B cell (primary cell): ENCODE results near the gene DHTKD1. TPM values are rescaled to one million over a fixed set of nuclear protein-coding genes. Genes with fewer than 3 reads are reported as not detected.

Experiments
- ATAC-seq: fragments of 200-7000 bp; cut with Tn5 transposase; one replicate; pipeline ENCODE4 v1.10.0; 2021; ENCODE audit warnings: low read depth, mild to moderate bottlenecking, moderate number of reproducible peaks, moderate library complexity
- CTCF ChIA-PET: fragments of 350-600 bp; sonication (Branson Sonifier 250); formaldehyde crosslinking; loops from one replicate; lab custom pipeline; 2021; ENCODE audit warnings: antibody characterized with exemption, inconsistent platforms; lab: Charles Lee
- POLR2A ChIA-PET: fragments of 350-600 bp; sonication (Branson Sonifier 250); formaldehyde crosslinking; loops from one replicate; lab custom pipeline; 2021; ENCODE audit warnings: antibody characterized with exemption; lab: Charles Lee
- DNase-seq: peaks from one replicate; pipeline ENCODE4 v3.0.0; 2013
- H2AFZ ChIP-seq: 2 replicates; pipeline ENCODE4 v1.6.1; 2012; ENCODE audit warnings: mild to moderate bottlenecking, low read depth, low read length; ENCODE audit not compliant: insufficient read depth, poor library complexity, severe bottlenecking
- H3K27ac ChIP-seq, 2 donors: 1 replicate in 1 of 2; 2 replicates in 1 of 2; pipeline ENCODE4 v1.5.1; 2012 to 2013; ENCODE audit warnings: low read length in 2 of 2, mild to moderate bottlenecking in 2 of 2, moderate library complexity in 1 of 2
- H3K27me3 ChIP-seq, 4 experiments: fragments of 200-600 bp in 1 of 4; sonication (generic) in 1 of 4; replicated peaks in 1 of 4; 1 replicate in 2 of 4; 2 replicates in 2 of 4; pipeline versions ENCODE4 v1.6.1 to v1.7.0; 2013 to 2016; ENCODE audit warnings: low read length in 3 of 4, mild to moderate bottlenecking in 2 of 4, mixed read lengths in 1 of 4, moderate library complexity in 1 of 4; ENCODE audit not compliant: insufficient read depth in 4 of 4, control insufficient read depth in 3 of 4; ENCODE audit errors: control extremely low read depth in 1 of 4
- H3K36me3 ChIP-seq, 2 experiments: replicated peaks in 1 of 2; 1 replicate in 1 of 2; 2 replicates in 1 of 2; pipeline versions ENCODE4 v1.6.1 to v1.7.1; 2013; ENCODE audit warnings: low read length in 1 of 2; ENCODE audit not compliant: insufficient read depth in 2 of 2, control insufficient read depth in 1 of 2; ENCODE audit errors: control extremely low read depth in 1 of 2, extremely low read depth in 1 of 2
- H3K4me1 ChIP-seq, 2 donors: fragments of 200-600 bp in 1 of 2; sonication (generic) in 1 of 2; 1 replicate in 1 of 2; 2 replicates in 1 of 2; pipeline versions ENCODE4 v1.5.1 to v1.6.1; 2013 to 2017; ENCODE audit warnings: low read length in 2 of 2; ENCODE audit not compliant: control insufficient read depth in 2 of 2, insufficient read depth in 2 of 2
- H3K4me2 ChIP-seq: replicated peaks from 2 replicates; pipeline ENCODE3; 2012; ENCODE audit warnings: mild to moderate bottlenecking, low read depth, low read length; ENCODE audit not compliant: poor library complexity, severe bottlenecking
- H3K4me3 ChIP-seq, 5 experiments: fragments of 200-600 bp in 1 of 5; sonication (generic) in 1 of 5; 1 replicate in 3 of 5; 2 replicates in 2 of 5; pipeline versions ENCODE4 v1.5.1 to v1.7.0; 2011 to 2016; ENCODE audit warnings: low read length in 4 of 5, mild to moderate bottlenecking in 4 of 5, low read depth in 2 of 5, control low read depth in 1 of 5, moderate library complexity in 1 of 5; ENCODE audit not compliant: insufficient read depth in 1 of 5; ENCODE audit errors: control extremely low read depth in 1 of 5, extremely low read depth in 1 of 5
- H3K79me2 ChIP-seq: fragments of 200-600 bp; sonication (generic); one replicate; pipeline ENCODE4 v1.6.0; 2016; ENCODE audit warnings: low read length; ENCODE audit not compliant: control insufficient read depth, insufficient read depth
- H3K9ac ChIP-seq: fragments of 200-600 bp; sonication (generic); 2 replicates; pipeline ENCODE4 v1.6.1; 2017; ENCODE audit warnings: mild to moderate bottlenecking, low read length, moderate library complexity
- H3K9me3 ChIP-seq, 3 donors: one replicate each; pipeline versions ENCODE4 v1.6.1 to v1.7.1; 2013; ENCODE audit warnings: low read length in 2 of 3; ENCODE audit not compliant: control insufficient read depth in 2 of 3, insufficient read depth in 1 of 3; ENCODE audit errors: control extremely low read depth in 1 of 3
- H4K20me1 ChIP-seq: 2 replicates; pipeline ENCODE4 v1.6.0; 2012; ENCODE audit warnings: mild to moderate bottlenecking, low read length; ENCODE audit not compliant: insufficient read depth, control insufficient read depth, poor library complexity, severe bottlenecking
- H3K27ac Mint-ChIP-seq: one replicate; pipeline ENCODE4 v1.8.0; 2021; ENCODE audit warnings: mixed read lengths
- H3K27me3 Mint-ChIP-seq: one replicate; pipeline ENCODE4 v1.8.0; 2021; ENCODE audit warnings: mixed read lengths
- H3K4me1 Mint-ChIP-seq: one replicate; pipeline ENCODE4 v1.8.0; 2021; ENCODE audit warnings: mixed read lengths
- H3K4me3 Mint-ChIP-seq: one replicate; pipeline ENCODE4 v1.8.0; 2021; ENCODE audit warnings: mixed read lengths
- H3K9me3 Mint-ChIP-seq: one replicate; pipeline ENCODE4 v1.8.0; 2022; ENCODE audit warnings: mixed read lengths; ENCODE audit not compliant: insufficient read depth
- EZH2 ChIP-seq: IDR thresholded peaks from 2 replicates; pipeline ENCODE4 v1.6.1; 2012; ENCODE audit warnings: borderline replicate concordance, low read depth, mild to moderate bottlenecking, moderate library complexity, low read length; ENCODE audit not compliant: insufficient read depth, poor library complexity, severe bottlenecking
- WGBS: methylation state at CpG from one replicate; pipeline ENCODE4 v1.1.5; 2013; ENCODE audit warnings: missing lambda C conversion rate; ENCODE audit not compliant: insufficient coverage; 5-methylcytosine and 5-hydroxymethylcytosine counted together
- intact Hi-C: fragments of 100-400 bp; cut with micrococcal nuclease; formaldehyde crosslinking; loops from one replicate; pipeline ENCODE4 v1.10.0; 2022
- polyA plus RNA-seq: library from polyadenylated mRNA; depleted of rRNA; stranded (reverse); fragments of >200 nt; gene quantifications from 2 replicates; pipeline ENCODE4 v1.2.3, GENCODE V29; 2012
- total RNA-seq, 2 donors: library from RNA; stranded (reverse); fragments of 120-200 nt in 1 of 2; gene quantifications; 1 replicate in 1 of 2; 2 replicates in 1 of 2; pipeline versions ENCODE4 v1.2.3 to v1.2.4, GENCODE V29; 2013 to 2022
- TF ChIP-seq, protein P1 (sequence below): fragments of 200-600 bp; IDR thresholded peaks from one replicate; pipeline ENCODE4 v1.8.0; 2022; ENCODE audit warnings: antibody characterized with exemption, mild to moderate bottlenecking

The DHTKD1 gene
- total and polyA plus RNA-seq, 2 donors (not counting 1 experiment from before 2014, with no cell fraction given): 22.7 to 72.3 TPM

DNA sequence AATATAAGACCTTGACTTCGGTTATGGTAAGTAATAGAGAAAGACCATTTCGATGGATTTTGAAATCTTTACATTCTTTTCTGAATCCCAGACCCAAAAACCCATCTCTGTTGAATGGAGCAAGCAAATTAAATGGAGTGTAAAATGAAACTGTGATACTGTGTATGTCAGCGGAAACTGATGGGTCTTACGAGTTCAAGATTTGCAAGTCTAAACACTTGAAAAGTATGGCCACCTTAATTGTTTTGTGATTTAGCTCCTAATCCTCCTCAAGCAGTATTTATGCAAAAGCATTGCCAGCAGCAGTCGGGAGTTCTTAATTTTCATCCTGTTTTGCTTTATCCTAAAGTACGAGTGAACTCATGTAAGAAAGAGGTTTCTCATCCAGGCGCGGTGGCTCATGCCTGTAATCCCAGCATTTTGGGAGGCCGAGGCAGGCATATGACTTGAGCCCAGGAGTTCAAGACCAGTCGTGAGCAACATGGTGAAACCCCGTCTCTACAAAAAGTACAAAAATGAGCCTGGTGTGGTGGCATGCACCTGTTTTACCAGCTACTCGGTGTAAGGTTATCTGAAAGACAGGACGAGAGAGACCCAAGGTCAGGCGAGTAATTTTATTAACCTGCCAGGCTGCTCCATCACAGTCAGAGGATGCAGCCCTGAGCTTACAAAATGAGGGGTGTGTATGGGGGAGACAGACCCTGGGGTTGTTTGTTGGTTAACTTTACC lies 5.8 kb upstream of the DHTKD1 start:
- peak overlapping the region in 1 of 5 experiments; percentile 6 for H3K4me3 ChIP-seq
- peaks cover 0 to under 1% (median 0%) of the 10 kb centered on the region in 3 donors for H3K9me3 ChIP-seq
- no peaks in the 10 kb centered on the region for H3K36me3 ChIP-seq
- no peak overlapping the region for H3K27ac ChIP-seq
- peaks cover 0 to 1% of the 10 kb centered on the region in 2 donors for H3K4me1 ChIP-seq
- Mint-ChIP-seq H3K27ac (peak overlapping the region; percentile 71), H3K9me3 (no peaks in the 10 kb centered on the region), H3K4me1 (peaks cover 21% of the 10 kb centered on the region), H3K27me3 (no peaks in the 10 kb centered on the region), H3K4me3 (peak overlapping the region; percentile 72)
- no peaks in the 10 kb centered on the region for H4K20me1 ChIP-seq
- TF ChIP-seq EZH2: no peak
- TF ChIP-seq, protein P1, sequence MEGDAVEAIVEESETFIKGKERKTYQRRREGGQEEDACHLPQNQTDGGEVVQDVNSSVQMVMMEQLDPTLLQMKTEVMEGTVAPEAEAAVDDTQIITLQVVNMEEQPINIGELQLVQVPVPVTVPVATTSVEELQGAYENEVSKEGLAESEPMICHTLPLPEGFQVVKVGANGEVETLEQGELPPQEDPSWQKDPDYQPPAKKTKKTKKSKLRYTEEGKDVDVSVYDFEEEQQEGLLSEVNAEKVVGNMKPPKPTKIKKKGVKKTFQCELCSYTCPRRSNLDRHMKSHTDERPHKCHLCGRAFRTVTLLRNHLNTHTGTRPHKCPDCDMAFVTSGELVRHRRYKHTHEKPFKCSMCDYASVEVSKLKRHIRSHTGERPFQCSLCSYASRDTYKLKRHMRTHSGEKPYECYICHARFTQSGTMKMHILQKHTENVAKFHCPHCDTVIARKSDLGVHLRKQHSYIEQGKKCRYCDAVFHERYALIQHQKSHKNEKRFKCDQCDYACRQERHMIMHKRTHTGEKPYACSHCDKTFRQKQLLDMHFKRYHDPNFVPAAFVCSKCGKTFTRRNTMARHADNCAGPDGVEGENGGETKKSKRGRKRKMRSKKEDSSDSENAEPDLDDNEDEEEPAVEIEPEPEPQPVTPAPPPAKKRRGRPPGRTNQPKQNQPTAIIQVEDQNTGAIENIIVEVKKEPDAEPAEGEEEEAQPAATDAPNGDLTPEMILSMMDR: no peak
- DNase-seq (no peak), ATAC-seq (peak; percentile 31)
- CTCF ChIA-PET: interaction anchor here (0.7 kb wide), 1 partner anchor 18 kb away, joined by 5 read pairs; no protein-coding TSS in a partner anchor
- H3K27me3 ChIP-seq: no peaks in the 10 kb centered on the region
- H2AFZ ChIP-seq: peak overlapping the region; percentile 23
- peak overlapping the region; percentile 34 for H3K4me2 ChIP-seq
- peaks cover under 1% of the 10 kb centered on the region for H3K79me2 ChIP-seq
- intact Hi-C loops: loop anchor here (10.0 kb wide), 1 partner anchor 282 kb away; the partner anchor contains the start of gene CAMK1D
- POLR2A ChIA-PET: interaction anchor here (0.6 to 1.4 kb wide), 2 partner anchors 15 to 20 kb away, joined by 3 to 6 read pairs; partner anchors contain the start of gene UPF2
- peak overlapping the region; percentile 21 for H3K9ac ChIP-seq
- WGBS: 75% methylated on average over 11 of the region's 14 CpGs

DNA sequence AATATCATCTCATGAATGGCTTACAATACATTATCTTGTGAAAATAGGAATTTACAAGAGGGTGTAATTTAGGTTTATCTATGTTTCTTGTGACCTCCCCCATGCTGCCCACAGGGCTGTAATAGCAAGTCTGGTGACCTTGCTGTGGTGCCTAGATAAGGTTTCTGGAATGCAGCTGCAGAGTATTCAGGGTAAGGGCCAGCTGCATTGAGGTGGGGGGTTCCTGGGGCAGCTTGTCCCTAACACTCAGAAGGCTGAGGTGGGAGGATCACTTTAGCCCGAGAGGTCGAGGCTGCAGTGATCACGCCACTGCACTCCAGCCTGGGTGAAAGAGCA lies 5.3 kb upstream of the DHTKD1 start:
- Histone ChIP-seq H4K20me1 (no peaks in the 10 kb centered on the region), H3K79me2 (peaks cover 3% of the 10 kb centered on the region), H3K9ac (no peak overlapping the region), H3K4me2 (no peak overlapping the region), H3K4me1 (peaks cover 4 to 7% of the 10 kb centered on the region in 2 donors), H3K27me3 (no peaks in the 10 kb centered on the region), H3K9me3 (peaks cover 0 to 3% (median 0%) of the 10 kb centered on the region in 3 donors), H2AFZ (peak overlapping the region; percentile 23), H3K36me3 (no peaks in the 10 kb centered on the region), H3K4me3 (no peak overlapping the region), H3K27ac (no peak overlapping the region)
- H3K4me3 Mint-ChIP-seq: no peak overlapping the region
- no peak overlapping the region for H3K27ac Mint-ChIP-seq
- no CpG with 5 or more reads among the region's 3 CpGs for WGBS
- TF ChIP-seq, protein P1: no peak
- TF ChIP-seq EZH2: no peak
- ChIA-PET CTCF (interaction anchor here (0.7 kb wide), 1 partner anchor 18 kb away, joined by 5 read pairs; no protein-coding TSS in a partner anchor), POLR2A (interaction anchor here (0.6 to 1.4 kb wide), 2 partner anchors 15 to 21 kb away, joined by 3 to 6 read pairs; partner anchors contain the start of gene UPF2)
- H3K4me1 Mint-ChIP-seq: peaks cover 23% of the 10 kb centered on the region
- ATAC-seq: no peak
- intact Hi-C loops: loop anchor here (10.0 kb wide), 1 partner anchor 281 kb away; the partner anchor contains the start of gene CAMK1D
- no peaks in the 10 kb centered on the region for H3K9me3 Mint-ChIP-seq
- DNase-seq: no peak
- no peaks in the 10 kb centered on the region for H3K27me3 Mint-ChIP-seq
